ENCODE results near the gene MFSD1.

Gene MFSD1, protein sequence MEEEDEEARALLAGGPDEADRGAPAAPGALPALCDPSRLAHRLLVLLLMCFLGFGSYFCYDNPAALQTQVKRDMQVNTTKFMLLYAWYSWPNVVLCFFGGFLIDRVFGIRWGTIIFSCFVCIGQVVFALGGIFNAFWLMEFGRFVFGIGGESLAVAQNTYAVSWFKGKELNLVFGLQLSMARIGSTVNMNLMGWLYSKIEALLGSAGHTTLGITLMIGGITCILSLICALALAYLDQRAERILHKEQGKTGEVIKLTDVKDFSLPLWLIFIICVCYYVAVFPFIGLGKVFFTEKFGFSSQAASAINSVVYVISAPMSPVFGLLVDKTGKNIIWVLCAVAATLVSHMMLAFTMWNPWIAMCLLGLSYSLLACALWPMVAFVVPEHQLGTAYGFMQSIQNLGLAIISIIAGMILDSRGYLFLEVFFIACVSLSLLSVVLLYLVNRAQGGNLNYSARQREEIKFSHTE

DNA sequence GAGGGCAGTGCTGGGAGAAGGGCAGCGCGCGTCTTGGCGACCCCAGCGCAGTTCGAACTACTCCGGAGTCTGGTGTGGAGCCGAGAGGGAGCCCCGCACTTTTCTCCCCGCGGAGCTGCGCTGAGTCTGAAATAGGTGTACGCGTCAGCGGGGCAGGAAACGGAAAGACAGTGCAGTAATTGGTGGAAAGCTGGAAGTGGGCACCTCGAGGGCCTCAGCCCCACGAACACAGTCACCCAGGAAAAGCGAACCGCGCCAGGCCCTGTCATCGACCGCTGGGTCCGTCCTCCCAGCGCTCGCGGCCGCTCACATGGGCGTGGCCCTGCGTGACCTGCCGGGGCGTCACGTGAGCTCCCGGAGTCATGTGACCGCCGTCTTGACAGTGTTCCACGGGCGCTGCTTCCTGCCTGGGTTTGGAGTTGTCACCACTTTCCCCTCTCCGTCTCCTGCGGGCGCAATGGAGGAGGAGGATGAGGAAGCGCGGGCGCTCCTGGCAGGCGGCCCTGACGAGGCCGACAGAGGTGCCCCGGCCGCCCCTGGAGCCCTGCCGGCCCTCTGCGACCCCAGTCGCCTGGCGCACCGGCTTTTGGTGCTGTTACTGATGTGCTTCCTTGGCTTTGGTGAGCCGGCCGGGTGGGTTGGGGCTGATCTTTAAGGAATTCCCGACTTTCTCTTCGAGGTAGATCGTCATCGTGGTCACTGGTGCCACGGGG, at the start of gene MFSD1:
Gene MFSD1, plus strand, starts transcription at position 359 of the 713 bp plus-strand sequence. Its CDS starts 99 bp downstream, at position 458.
- TF ChIP-seq CTCF (IDR thresholded peaks at IDR 0.05; ENCODE audit: low read depth, low read length) (no peak), EZH2phosphoT487 (IDR thresholded peaks at IDR 0.05; ENCODE audit: low read depth) (no peak)
- H3K4me1 ChIP-seq (ENCODE audit: low read length), result peaks cover 14% of the 10 kb centered on the region
- peak within 1 kb of the TSS; percentile 76 for H2AFZ ChIP-seq (ENCODE audit: low read depth, low read length)
- peaks cover 2% of the 10 kb centered on the region for H3K36me3 ChIP-seq (replicated peaks; ENCODE audit: low read depth, low read length)
- peak within 1 kb of the TSS; percentile 92 for H3K4me3 ChIP-seq (ENCODE audit: low read length)
- H3K27ac ChIP-seq (ENCODE audit: low read length), result no peak within 1 kb of the TSS
- H3K79me2 ChIP-seq (ENCODE audit: low read length), result peaks cover 14% of the 10 kb centered on the region
- no peaks in the 10 kb centered on the region for H4K20me1 ChIP-seq (ENCODE audit: insufficient read depth, low read length)
- H3K27me3 ChIP-seq (ENCODE audit: low read depth, low read length), result no peaks in the 10 kb centered on the region
- no peaks in the 10 kb centered on the region for H3K9me3 ChIP-seq (ENCODE audit: insufficient read depth, low read length)
- H3K4me2 ChIP-seq (ENCODE audit: low read length), result peak within 1 kb of the TSS; percentile 81
- H3K9ac ChIP-seq (ENCODE audit: low read length), result peak within 1 kb of the TSS; percentile 49

GRCh38 chr3:158753854-158754253, 48.0 kb upstream of the MFSD1 start:
- no peak overlapping the region for H3K27ac ChIP-seq (ENCODE audit: low read length)
- no peaks in the 10 kb centered on the region for H4K20me1 ChIP-seq (ENCODE audit: insufficient read depth, low read length)
- no peaks in the 10 kb centered on the region for H3K9me3 ChIP-seq (ENCODE audit: insufficient read depth, low read length)
- H3K36me3 ChIP-seq (replicated peaks; ENCODE audit: low read depth, low read length), result no peaks in the 10 kb centered on the region
- no peak overlapping the region for H3K9ac ChIP-seq (ENCODE audit: low read length)
- no peaks in the 10 kb centered on the region for H3K79me2 ChIP-seq (ENCODE audit: low read length)
- no peak overlapping the region for H3K4me3 ChIP-seq (ENCODE audit: low read length)
- H2AFZ ChIP-seq (ENCODE audit: low read depth, low read length), result no peak overlapping the region
- TF ChIP-seq EZH2phosphoT487 (IDR thresholded peaks at IDR 0.05; ENCODE audit: low read depth) (no peak), CTCF (IDR thresholded peaks at IDR 0.05; ENCODE audit: low read depth, low read length) (no peak)
- H3K27me3 ChIP-seq (ENCODE audit: low read depth, low read length), result no peaks in the 10 kb centered on the region
- no peaks in the 10 kb centered on the region for H3K4me1 ChIP-seq (ENCODE audit: low read length)
- no peak overlapping the region for H3K4me2 ChIP-seq (ENCODE audit: low read length)

DNA sequence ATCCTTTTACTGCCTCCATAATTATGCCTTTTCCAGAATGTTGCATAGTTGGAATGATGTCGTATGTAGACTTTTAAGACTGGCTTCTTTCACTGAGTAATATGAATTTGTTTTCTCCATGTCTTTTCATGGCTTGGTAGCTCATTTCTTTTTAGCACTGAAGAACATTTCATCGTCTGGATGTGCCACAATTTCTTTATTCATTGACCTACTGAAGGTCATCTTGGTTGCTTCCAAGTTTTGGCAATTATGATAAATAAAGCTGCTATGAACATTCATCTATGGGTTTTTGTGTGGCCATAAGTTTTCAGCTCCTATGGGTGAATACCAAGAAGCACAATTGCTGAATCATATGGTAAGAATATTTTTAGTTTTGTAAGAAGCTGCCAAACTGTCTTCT, 46.4 kb upstream of the MFSD1 start:
- no peaks in the 10 kb centered on the region for H3K79me2 ChIP-seq (ENCODE audit: low read length)
- no peak overlapping the region for H3K27ac ChIP-seq (ENCODE audit: low read length)
- no peak for TF ChIP-seq CTCF (IDR thresholded peaks at IDR 0.05; ENCODE audit: low read depth, low read length)
- no peak for TF ChIP-seq EZH2phosphoT487 (IDR thresholded peaks at IDR 0.05; ENCODE audit: low read depth)
- no peaks in the 10 kb centered on the region for H4K20me1 ChIP-seq (ENCODE audit: insufficient read depth, low read length)
- no peaks in the 10 kb centered on the region for H3K9me3 ChIP-seq (ENCODE audit: insufficient read depth, low read length)
- H2AFZ ChIP-seq (ENCODE audit: low read depth, low read length), result no peak overlapping the region
- no peaks in the 10 kb centered on the region for H3K36me3 ChIP-seq (replicated peaks; ENCODE audit: low read depth, low read length)
- no peaks in the 10 kb centered on the region for H3K27me3 ChIP-seq (ENCODE audit: low read depth, low read length)
- H3K4me1 ChIP-seq (ENCODE audit: low read length), result no peaks in the 10 kb centered on the region
- H3K9ac ChIP-seq (ENCODE audit: low read length), result no peak overlapping the region
- no peak overlapping the region for H3K4me2 ChIP-seq (ENCODE audit: low read length)
- no peak overlapping the region for H3K4me3 ChIP-seq (ENCODE audit: low read length)

DNA sequence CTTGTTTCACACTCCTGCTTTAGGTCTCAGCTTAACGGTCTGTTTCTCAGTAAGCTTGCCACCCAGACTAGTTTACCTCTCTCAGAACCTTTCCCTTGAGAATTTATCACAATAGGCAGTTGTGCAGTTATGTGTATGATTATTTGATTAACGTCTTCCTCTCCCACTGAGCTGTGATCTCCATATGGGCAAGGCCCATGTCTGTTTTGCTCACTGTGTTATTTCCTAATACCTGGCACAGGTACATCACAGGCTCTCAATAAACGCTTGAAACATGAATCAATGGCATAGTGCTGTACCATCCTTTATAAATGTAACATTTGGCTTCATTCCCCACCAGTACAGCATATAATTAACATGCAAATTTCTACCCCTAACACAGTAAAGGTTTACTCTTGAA, 40.5 kb upstream of the MFSD1 start:
- H3K36me3 ChIP-seq (replicated peaks; ENCODE audit: low read depth, low read length), result no peaks in the 10 kb centered on the region
- H3K4me2 ChIP-seq (ENCODE audit: low read length), result no peak overlapping the region
- no peak overlapping the region for H3K4me3 ChIP-seq (ENCODE audit: low read length)
- H2AFZ ChIP-seq (ENCODE audit: low read depth, low read length), result no peak overlapping the region
- H3K27ac ChIP-seq (ENCODE audit: low read length), result no peak overlapping the region
- H3K27me3 ChIP-seq (ENCODE audit: low read depth, low read length), result no peaks in the 10 kb centered on the region
- H3K9ac ChIP-seq (ENCODE audit: low read length), result no peak overlapping the region
- no peaks in the 10 kb centered on the region for H3K9me3 ChIP-seq (ENCODE audit: insufficient read depth, low read length)
- H3K4me1 ChIP-seq (ENCODE audit: low read length), result no peaks in the 10 kb centered on the region
- H4K20me1 ChIP-seq (ENCODE audit: insufficient read depth, low read length), result no peaks in the 10 kb centered on the region
- TF ChIP-seq EZH2phosphoT487 (IDR thresholded peaks at IDR 0.05; ENCODE audit: low read depth), result no peak
- no peak for TF ChIP-seq CTCF (IDR thresholded peaks at IDR 0.05; ENCODE audit: low read depth, low read length)
- H3K79me2 ChIP-seq (ENCODE audit: low read length), result no peaks in the 10 kb centered on the region
